H1 (cell line): ENCODE measurements around the gene CTSW. TPM values are rescaled to one million over a fixed set of nuclear protein-coding genes. Genes with fewer than 3 reads are reported as not detected.
A peak's percentile ranks its signal among the peaks of the same experiment; 100 is the strongest.

Source experiments
- CTCF ChIA-PET: fragments of 300-600 bp; sonication (Branson Sonifier 250); formaldehyde crosslinking; loops from one replicate; lab custom pipeline; 2021; ENCODE audit not compliant: partially characterized antibody; lab: Charles Lee
- POLR2A ChIA-PET: fragments of 300-600 bp; sonication (Branson Sonifier 250); formaldehyde crosslinking; loops from one replicate; lab custom pipeline; 2021; ENCODE audit warnings: inconsistent platforms; ENCODE audit not compliant: partially characterized antibody; lab: Charles Lee
- DNase-seq, 2 experiments: peaks; one replicate each; pipeline versions ENCODE4 v3.0.0 to v3.0.0-alpha.2; 2010 to 2022; ENCODE audit warnings: low spot score in 2 of 2, low read depth in 1 of 2, mixed read lengths in 1 of 2
- FAIRE-seq: peaks from 2 replicates; lab custom pipeline; 2011; peaks lifted over from hg19 to GRCh38; lab: Jason Lieb, UNC
- H2AFZ ChIP-seq: 2 replicates; pipeline ENCODE4 v1.8.1; 2012; ENCODE audit warnings: low read length, inconsistent platforms
- H2AK5ac ChIP-seq: 2 replicates; pipeline ENCODE4 v1.6.1; 2013; ENCODE audit warnings: low read depth, low read length
- H2BK120ac ChIP-seq: replicated peaks from 2 replicates; pipeline ENCODE3; 2013; ENCODE audit warnings: low read depth, low read length, inconsistent platforms
- H2BK12ac ChIP-seq: 2 replicates; pipeline ENCODE4 v1.6.1; 2013; ENCODE audit warnings: low read depth, low read length
- H2BK15ac ChIP-seq: 2 replicates; pipeline ENCODE4 v1.6.1; 2013; ENCODE audit warnings: low read length
- H2BK20ac ChIP-seq: 2 replicates; pipeline ENCODE4 v1.6.1; 2013; ENCODE audit warnings: low read length
- H2BK5ac ChIP-seq: 2 replicates; pipeline ENCODE4 v1.6.1; 2013; ENCODE audit warnings: low read depth, low read length
- H3K14ac ChIP-seq: 2 replicates; pipeline ENCODE4 v1.6.1; 2013; ENCODE audit warnings: inconsistent platforms; ENCODE audit not compliant: insufficient read length
- H3K18ac ChIP-seq: 2 replicates; pipeline ENCODE4 v1.6.1; 2013; ENCODE audit warnings: low read length; ENCODE audit errors: extremely low read depth
- H3K23ac ChIP-seq: 2 replicates; pipeline ENCODE4 v1.6.1; 2013; ENCODE audit warnings: inconsistent platforms; ENCODE audit not compliant: insufficient read length
- H3K23me2 ChIP-seq: 2 replicates; pipeline ENCODE4 v1.6.1; 2013; ENCODE audit warnings: low read depth, low read length
- H3K27ac ChIP-seq: 2 replicates; pipeline ENCODE4 v1.6.1; 2011; ENCODE audit warnings: low read depth, low read length, inconsistent platforms
- H3K27me3 ChIP-seq, 4 experiments: replicated peaks in 1 of 4; 1 replicate in 1 of 4; 2 replicates in 3 of 4; pipeline versions ENCODE4 v1.6.1 to v1.8.1; 2011 to 2013; ENCODE audit warnings: low read length in 3 of 4, mild to moderate bottlenecking in 3 of 4, inconsistent platforms in 2 of 4, mixed read lengths in 2 of 4, moderate library complexity in 1 of 4; ENCODE audit not compliant: control insufficient read depth in 3 of 4, insufficient read depth in 3 of 4; ENCODE audit errors: extremely low read depth in 1 of 4
- H3K36me3 ChIP-seq, 4 experiments: 2 replicates each; pipeline versions ENCODE4 v1.6.1 to v1.8.1; 2011 to 2013; ENCODE audit warnings: mild to moderate bottlenecking in 4 of 4, low read length in 3 of 4, moderate library complexity in 2 of 4, control low read depth in 1 of 4, inconsistent platforms in 1 of 4; ENCODE audit not compliant: insufficient read depth in 4 of 4, control insufficient read depth in 2 of 4
- H3K4ac ChIP-seq: replicated peaks from 2 replicates; pipeline ENCODE3; 2013; ENCODE audit warnings: low read length, low read depth, mixed read lengths, inconsistent platforms; ENCODE audit not compliant: insufficient read length
- H3K4me1 ChIP-seq, 4 experiments: replicated peaks in 1 of 4; 1 replicate in 1 of 4; 2 replicates in 3 of 4; pipeline versions ENCODE4 v1.6.1 to v1.8.1; 2011 to 2013; ENCODE audit warnings: low read length in 3 of 4, inconsistent platforms in 2 of 4, mixed read lengths in 1 of 4; ENCODE audit not compliant: insufficient read depth in 4 of 4, control insufficient read depth in 3 of 4
- H3K4me2 ChIP-seq, 2 experiments: 2 replicates each; pipeline versions ENCODE4 v1.6.1 to v1.8.1; 2011 to 2013; ENCODE audit warnings: low read depth in 2 of 2, low read length in 2 of 2, control low read depth in 1 of 2, inconsistent platforms in 1 of 2, mild to moderate bottlenecking in 1 of 2; ENCODE audit not compliant: insufficient read depth in 1 of 2
- H3K4me3 ChIP-seq, 4 experiments: fragments of 200-600, 300-600 bp in 1 of 4; sonication (generic), shearing (Covaris generic), sonication (Bioruptor Twin) in 1 of 4; 2 replicates each; pipeline versions ENCODE4 v1.5.1 to v1.8.1; 2011 to 2016; ENCODE audit warnings: low read length in 4 of 4, low read depth in 3 of 4, control low read depth in 2 of 4, inconsistent platforms in 2 of 4, mild to moderate bottlenecking in 2 of 4, mixed read lengths in 1 of 4, moderate library complexity in 1 of 4; ENCODE audit not compliant: insufficient read depth in 2 of 4; ENCODE audit errors: extremely low read depth in 1 of 4
- H3K56ac ChIP-seq: replicated peaks from 2 replicates; pipeline ENCODE3; 2013; ENCODE audit warnings: low read depth, mild to moderate bottlenecking, mixed read lengths, low read length, inconsistent platforms; ENCODE audit not compliant: insufficient read length
- H3K79me1 ChIP-seq: 2 replicates; pipeline ENCODE4 v1.6.1; 2013; ENCODE audit warnings: low read depth, low read length, control low read depth
- H3K79me2 ChIP-seq, 2 experiments: 2 replicates each; pipeline versions ENCODE4 v1.6.1 to v1.8.1; 2012 to 2013; ENCODE audit warnings: low read length in 2 of 2, mild to moderate bottlenecking in 2 of 2, inconsistent platforms in 1 of 2; ENCODE audit not compliant: insufficient read depth in 2 of 2, control insufficient read depth in 1 of 2
- H3K9ac ChIP-seq, 4 experiments: replicated peaks in 1 of 4; 1 replicate in 1 of 4; 2 replicates in 3 of 4; pipeline versions ENCODE4 v1.6.1 to v1.8.1; 2011 to 2013; ENCODE audit warnings: low read depth in 3 of 4, low read length in 3 of 4, control low read depth in 2 of 4, mild to moderate bottlenecking in 2 of 4, moderate library complexity in 2 of 4, inconsistent platforms in 1 of 4; ENCODE audit errors: extremely low read depth in 1 of 4
- H3K9me3 ChIP-seq, 2 experiments: 2 replicates each; pipeline versions ENCODE4 v1.6.1 to v1.8.1; 2012 to 2013; ENCODE audit warnings: mild to moderate bottlenecking in 2 of 2, moderate library complexity in 2 of 2, control low read depth in 1 of 2, inconsistent platforms in 1 of 2, low read depth in 1 of 2, low read length in 1 of 2, mixed read lengths in 1 of 2; ENCODE audit not compliant: insufficient read depth in 2 of 2
- H4K20me1 ChIP-seq, 2 experiments: replicated peaks in 1 of 2; 2 replicates each; pipeline versions ENCODE3 to v1.8.1; 2011 to 2013; ENCODE audit warnings: inconsistent platforms in 2 of 2, low read length in 2 of 2, mild to moderate bottlenecking in 1 of 2; ENCODE audit not compliant: insufficient read depth in 2 of 2, control insufficient read depth in 1 of 2
- H4K5ac ChIP-seq: 2 replicates; pipeline ENCODE4 v1.6.1; 2013; ENCODE audit warnings: low read length, low read depth, mixed read lengths, inconsistent platforms; ENCODE audit not compliant: insufficient read length
- H4K8ac ChIP-seq: 2 replicates; pipeline ENCODE4 v1.8.0; 2013; ENCODE audit warnings: mild to moderate bottlenecking, moderate library complexity, low read length, inconsistent platforms; ENCODE audit not compliant: insufficient read depth; ENCODE audit errors: extremely low read depth
- H4K91ac ChIP-seq: replicated peaks from 2 replicates; pipeline ENCODE3; 2013; ENCODE audit warnings: low read length, mixed read lengths, inconsistent platforms; ENCODE audit not compliant: insufficient read length
- BCL11A ChIP-seq, 2 experiments: IDR thresholded peaks; one replicate each; pipeline ENCODE4 v1.6.1; 2011; ENCODE audit warnings: low read depth in 2 of 2, low read length in 2 of 2, mild to moderate bottlenecking in 2 of 2
- EGR1 ChIP-seq: IDR thresholded peaks from 2 replicates; pipeline ENCODE4 v1.6.1; 2011; ENCODE audit warnings: low read depth, low read length, borderline replicate concordance
- KDM4A ChIP-seq: IDR thresholded peaks from one replicate; pipeline ENCODE4 v1.7.1; 2012; ENCODE audit warnings: low read depth, mild to moderate bottlenecking, moderate library complexity, low read length, inconsistent platforms; ENCODE audit not compliant: severe bottlenecking
- POLR2A ChIP-seq, 2 experiments: IDR thresholded peaks; 1 replicate in 1 of 2; 2 replicates in 1 of 2; pipeline ENCODE4 v1.6.1; 2011; ENCODE audit warnings: low read depth in 2 of 2, low read length in 2 of 2, mild to moderate bottlenecking in 2 of 2; ENCODE audit errors: control extremely low read depth in 1 of 2
- RAD21 ChIP-seq, 2 experiments: IDR thresholded peaks in 1 of 2; conservative IDR thresholded peaks in 1 of 2; 2 replicates each; pipeline ENCODE4 v1.6.1; 2011; ENCODE audit warnings: low read depth in 2 of 2, low read length in 2 of 2, improper control_type of control experiment in 1 of 2, inconsistent platforms in 1 of 2, mild to moderate bottlenecking in 1 of 2, moderate library complexity in 1 of 2
- SIRT6 ChIP-seq: IDR thresholded peaks from one replicate; pipeline ENCODE4 v1.7.1; 2012; ENCODE audit warnings: low read length, inconsistent platforms
- TAF1 ChIP-seq: IDR thresholded peaks from 2 replicates; pipeline ENCODE4 v1.6.1; 2011; ENCODE audit warnings: mild to moderate bottlenecking, low read depth, low read length
- TBP ChIP-seq: IDR thresholded peaks from 2 replicates; pipeline ENCODE4 v1.6.1; 2011; ENCODE audit warnings: low read depth, low read length, improper control_type of control experiment
- TCF12 ChIP-seq: IDR thresholded peaks from 2 replicates; pipeline ENCODE4 v1.6.1; 2011; ENCODE audit warnings: low read depth, mild to moderate bottlenecking, low read length
- TEAD4 ChIP-seq: IDR thresholded peaks from 2 replicates; pipeline ENCODE4 v1.6.1; 2012; ENCODE audit warnings: low read depth, low read length, inconsistent platforms, mixed read lengths
- YY1 ChIP-seq: IDR thresholded peaks from 2 replicates; pipeline ENCODE4 v1.6.1; 2011; ENCODE audit warnings: low read depth, mild to moderate bottlenecking, low read length
- WGBS, 2 experiments: shearing (Covaris generic) in 1 of 2; methylation state at CpG; one replicate each; pipeline versions ENCODE4 v1.1.6 to v1.1.7; 2013 to 2015; ENCODE audit warnings: low lambda C conversion rate in 2 of 2, mixed read lengths in 2 of 2, inconsistent platforms in 1 of 2, low coverage in 1 of 2, missing lambda C conversion rate in 1 of 2; ENCODE audit not compliant: insufficient replicate concordance in 2 of 2, insufficient coverage in 1 of 2, insufficient read length in 1 of 2; ENCODE audit errors: extremely low coverage in 1 of 2, missing lambda C conversion rate in 1 of 2; 5-methylcytosine and 5-hydroxymethylcytosine counted together
- polyA plus RNA-seq, 7 experiments: library from polyadenylated mRNA; depleted of rRNA in 3 of 7; stranded (reverse) in 5 of 7; unstranded in 2 of 7; fragments of >200 nt in 5 of 7; fragments of 200-250 nt in 2 of 7; gene quantifications; 1 replicate in 5 of 7; 2 replicates in 1 of 7; 4 replicates in 1 of 7; pipeline versions ENCODE4 v1.2.1 to v1.2.3, GENCODE V29; 2011 to 2013; ENCODE audit warnings: missing spikeins in 2 of 7, mixed read lengths in 2 of 7
- total RNA-seq: library from RNA; stranded (reverse); fragmentation: NEBNext Ultra II Directional; extraction: Animal tissue kit (Norgen Biotek cat#: 25700); gene quantifications from 2 replicates; pipeline ENCODE4 v1.2.1, GENCODE V29; 2021

The CTSW gene
- total and polyA plus RNA-seq, 2 of the 8 experiments (the other 6 are each of a cell fraction or from before 2014, with no cell fraction given): not detected

DNA sequence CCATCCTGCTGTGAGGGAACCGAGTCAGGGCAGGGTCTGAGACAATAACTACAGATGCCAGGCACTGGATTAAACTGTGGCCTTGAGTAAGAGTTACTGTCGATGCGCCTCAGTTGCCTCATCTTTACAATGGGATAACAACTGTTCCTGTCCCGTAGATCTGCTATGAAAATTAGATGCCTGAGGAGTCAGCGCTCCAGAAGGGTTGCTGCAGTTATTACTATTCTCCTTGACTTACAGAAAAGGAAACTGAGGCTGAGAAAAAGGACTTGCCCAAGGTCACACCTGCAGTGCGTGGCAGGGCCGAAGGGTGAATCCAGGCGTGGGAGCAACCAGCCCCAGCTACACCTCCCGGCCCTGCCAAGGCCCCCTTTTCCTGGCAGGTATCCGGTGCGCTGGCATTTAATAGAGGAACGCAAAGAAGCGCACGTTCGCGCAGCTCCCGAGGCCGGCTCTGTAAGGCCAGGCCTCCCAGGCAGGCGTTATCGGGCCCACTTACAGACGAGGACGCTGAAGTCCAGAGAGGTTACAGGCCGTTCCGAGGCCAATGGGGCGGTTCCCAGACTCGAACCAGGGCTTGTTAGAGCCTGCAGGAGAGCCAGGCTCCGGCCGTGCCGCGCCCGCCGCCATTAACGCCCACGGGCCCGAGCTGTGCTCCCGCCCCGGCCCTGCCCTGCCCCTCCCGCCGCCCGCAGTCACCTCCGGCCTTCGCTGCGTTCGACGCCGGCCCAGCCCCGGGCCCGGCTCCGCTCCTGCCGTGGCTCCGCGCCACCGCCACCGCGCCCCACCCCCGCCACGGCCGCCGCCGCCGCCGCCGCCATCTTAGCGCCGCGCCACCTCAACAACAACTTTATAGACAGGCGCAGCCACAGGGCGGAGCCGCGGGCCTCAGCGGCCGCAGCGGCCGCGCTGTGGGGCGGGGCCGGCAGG lies 38.8 kb downstream of the CTSW start, which contains the start of gene C11orf68:
Gene C11orf68, minus strand, starts transcription at position 852 of the 930 bp plus-strand sequence. Its CDS starts 31 bp downstream, at position 821.
- H4K8ac ChIP-seq: peak within 1 kb of the TSS; percentile 98
- H2BK5ac ChIP-seq: peak within 1 kb of the TSS; percentile 71
- H2BK20ac ChIP-seq: no peak within 1 kb of the TSS
- peak within 1 kb of the TSS; percentile 80 for H3K27ac ChIP-seq
- H3K9ac ChIP-seq: peak within 1 kb of the TSS; percentile 76 to 92 (median 84)
- peak within 1 kb of the TSS; percentile 83 to 94 for H3K4me2 ChIP-seq
- no peak within 1 kb of the TSS for H3K23ac ChIP-seq
- DNase-seq: peak in 1 of 2 experiments; percentile 55
- no peak within 1 kb of the TSS for H3K14ac ChIP-seq
- POLR2A ChIA-PET: interaction anchor here (0.5 to 4.9 kb wide), 20 partner anchors 9 to 255 kb away, joined by 3 to 36 read pairs (median 4); partner anchors contain the start of genes CCDC85B, FIBP, MUS81 and SF3B2
- H2BK12ac ChIP-seq: no peak within 1 kb of the TSS; the same call in 1 of the 2 replicates
- peaks cover 7% of the 10 kb centered on the region; the same call in 1 of the 2 replicates for H3K79me1 ChIP-seq
- H3K79me2 ChIP-seq: peaks cover 0 to 7% of the 10 kb centered on the region in 2 experiments; a peak in 2 of 4 replicates
- H3K27me3 ChIP-seq: no peaks in the 10 kb centered on the region
- peak within 1 kb of the TSS; percentile 97 for H3K4ac ChIP-seq
- H2AK5ac ChIP-seq: peak within 1 kb of the TSS; percentile 17; the same call in 1 of the 2 replicates
- H3K18ac ChIP-seq: peak within 1 kb of the TSS; percentile 93
- H4K5ac ChIP-seq: peak within 1 kb of the TSS; percentile 92
- FAIRE-seq: no peak
- CTCF ChIA-PET: interaction anchor here (0.6 to 2.3 kb wide), 7 partner anchors 11 to 79 kb away, joined by 3 to 10 read pairs (median 5); partner anchors contain the start of gene FIBP
- H3K4me3 ChIP-seq: peak within 1 kb of the TSS; percentile 91 to 98 (median 94)
- peaks cover 13% of the 10 kb centered on the region; the same call in 1 of the 2 replicates for H3K23me2 ChIP-seq
- no peaks in the 10 kb centered on the region for H3K9me3 ChIP-seq
- no peak within 1 kb of the TSS for H2AFZ ChIP-seq
- no peak within 1 kb of the TSS for H2BK120ac ChIP-seq
- 15% methylated on average over 32 of the region's 77 CpGs; no CpG with 5 or more reads in 1 of the 2 experiments for WGBS, 2 experiments
- H4K91ac ChIP-seq: peak within 1 kb of the TSS; percentile 95
- peaks cover 0 to 7% of the 10 kb centered on the region in 2 experiments for H4K20me1 ChIP-seq
- H2BK15ac ChIP-seq: peak within 1 kb of the TSS; percentile 40; the same call in 1 of the 2 replicates
- peak within 1 kb of the TSS; percentile 69 for H3K56ac ChIP-seq
- peaks cover 0 to 22% (median 13%) of the 10 kb centered on the region in 4 experiments; a peak in 4 of 7 replicates for H3K4me1 ChIP-seq
- peaks cover 0 to 8% (median 5%) of the 10 kb centered on the region in 4 experiments; a peak in 4 of 8 replicates for H3K36me3 ChIP-seq
- TF ChIP-seq EGR1: no peak
- TF ChIP-seq TCF12: no peak
- TF ChIP-seq TBP: peak; percentile 5; the same call in 1 of the 2 replicates
- peak; percentile 86; the same call in 1 of the 2 replicates for TF ChIP-seq YY1
- no peak for TF ChIP-seq SIRT6
- TF ChIP-seq KDM4A: peak; percentile 57
- peak in 1 of 2 experiments; percentile 43 for TF ChIP-seq POLR2A (IDR thresholded peaks at IDR 0.05; ENCODE audit: control extremely low read depth in 1 of 2, low read depth in 2 of 2, low read length in 2 of 2)
- TF ChIP-seq BCL11A (IDR thresholded peaks at IDR 0.05; ENCODE audit: low read depth in 2 of 2, low read length in 2 of 2): no peak
- TF ChIP-seq RAD21 (IDR thresholded peaks at IDR 0.05 in 1 of 2, conservative IDR thresholded peaks at IDR 0.05 in 1 of 2; ENCODE audit: low read depth in 2 of 2, low read length in 2 of 2): no peak
- TF ChIP-seq TAF1: peak; percentile 52; the same call in 1 of the 2 replicates
- TF ChIP-seq TEAD4: no peak
